Measurements from ENCODE around the gene SEC24C. TPM values are rescaled to one million over a fixed set of nuclear protein-coding genes. Genes with fewer than 3 reads are reported as not detected.

Gene SEC24C
- total and polyA plus RNA-seq, 2 of the 13 experiments (the other 11 are each of a cell fraction or from before 2014, with no cell fraction given) = 63.1 to 66.4 TPM

DNA sequence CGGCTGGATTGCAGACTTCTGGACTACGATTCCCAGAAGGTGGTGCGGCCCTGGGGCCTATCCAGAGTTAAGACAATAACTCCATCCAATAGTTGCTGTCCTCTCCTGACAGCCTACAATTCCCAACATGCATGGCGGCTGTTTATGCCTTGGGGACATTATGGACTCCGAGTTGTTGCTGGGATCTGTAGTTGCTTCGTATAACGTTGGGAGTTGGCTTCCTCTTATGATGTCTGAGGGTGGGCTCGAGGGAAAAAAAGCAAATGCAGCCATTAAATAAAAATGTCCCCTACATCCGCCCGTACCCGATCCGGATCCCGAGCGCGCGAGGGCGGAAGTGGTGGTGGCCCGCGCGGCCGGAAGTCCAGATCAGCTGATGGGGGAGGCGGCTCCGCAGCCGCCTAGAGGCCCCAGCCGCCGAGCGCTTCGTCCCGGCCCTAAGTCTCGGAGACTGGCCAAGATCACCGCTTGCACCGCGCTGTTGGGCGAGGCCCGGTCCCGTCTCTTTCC lies 41.1 kb downstream of the SEC24C start, which contains the start of gene ZSWIM8 (continued):
- TF ChIP-seq ELF1 (CRISPR knock-in tag; IDR thresholded peaks at IDR 0.05) = peak; percentile 84
- TF ChIP-seq TBL1XR1 (IDR thresholded peaks at IDR 0.05; ENCODE audit: borderline replicate concordance, low read length, partially characterized antibody) = peak; percentile 34
- no peak for TF ChIP-seq ZNF878 (CRISPR knock-in tag; IDR thresholded peaks at IDR 0.05)
- TF ChIP-seq, protein P1, sequence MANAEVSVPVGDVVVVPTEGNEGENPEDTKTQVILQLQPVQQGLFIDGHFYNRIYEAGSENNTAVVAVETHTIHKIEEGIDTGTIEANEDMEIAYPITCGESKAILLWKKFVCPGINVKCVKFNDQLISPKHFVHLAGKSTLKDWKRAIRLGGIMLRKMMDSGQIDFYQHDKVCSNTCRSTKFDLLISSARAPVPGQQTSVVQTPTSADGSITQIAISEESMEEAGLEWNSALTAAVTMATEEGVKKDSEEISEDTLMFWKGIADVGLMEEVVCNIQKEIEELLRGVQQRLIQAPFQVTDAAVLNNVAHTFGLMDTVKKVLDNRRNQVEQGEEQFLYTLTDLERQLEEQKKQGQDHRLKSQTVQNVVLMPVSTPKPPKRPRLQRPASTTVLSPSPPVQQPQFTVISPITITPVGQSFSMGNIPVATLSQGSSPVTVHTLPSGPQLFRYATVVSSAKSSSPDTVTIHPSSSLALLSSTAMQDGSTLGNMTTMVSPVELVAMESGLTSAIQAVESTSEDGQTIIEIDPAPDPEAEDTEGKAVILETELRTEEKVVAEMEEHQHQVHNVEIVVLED (CRISPR knock-in tag; IDR thresholded peaks at IDR 0.05; ENCODE audit: borderline replicate concordance) = peak; percentile 69; the same call in 1 of the 2 replicates
- peak; percentile 69 for TF ChIP-seq MAX (IDR thresholded peaks at IDR 0.05)
- peak; percentile 67; the same call in 1 of the 2 replicates for TF ChIP-seq SIN3B (IDR thresholded peaks at IDR 0.05; ENCODE audit: low read length)
- TF ChIP-seq ZNF484 (CRISPR knock-in tag; IDR thresholded peaks at IDR 0.05; ENCODE audit: borderline replicate concordance, low read depth) = no peak
- no peak for TF ChIP-seq ZNF34 (CRISPR knock-in tag; IDR thresholded peaks at IDR 0.05; ENCODE audit: borderline replicate concordance)
- TF ChIP-seq ZNF709 (CRISPR knock-in tag; IDR thresholded peaks at IDR 0.05) = no peak
- TF ChIP-seq FOXO1 (CRISPR knock-in tag; IDR thresholded peaks at IDR 0.05) = peak; percentile 62; the same call in 1 of the 2 replicates
- peak; percentile 11; the same call in 1 of the 2 replicates for TF ChIP-seq ARID5B (CRISPR knock-in tag; IDR thresholded peaks at IDR 0.05)
- TF ChIP-seq CHD2 (IDR thresholded peaks at IDR 0.05; ENCODE audit: low read depth, low read length) = 0 out of 2 replicates have a peak, but pooled peaks have one; percentile 34
- TF ChIP-seq, protein P2, sequence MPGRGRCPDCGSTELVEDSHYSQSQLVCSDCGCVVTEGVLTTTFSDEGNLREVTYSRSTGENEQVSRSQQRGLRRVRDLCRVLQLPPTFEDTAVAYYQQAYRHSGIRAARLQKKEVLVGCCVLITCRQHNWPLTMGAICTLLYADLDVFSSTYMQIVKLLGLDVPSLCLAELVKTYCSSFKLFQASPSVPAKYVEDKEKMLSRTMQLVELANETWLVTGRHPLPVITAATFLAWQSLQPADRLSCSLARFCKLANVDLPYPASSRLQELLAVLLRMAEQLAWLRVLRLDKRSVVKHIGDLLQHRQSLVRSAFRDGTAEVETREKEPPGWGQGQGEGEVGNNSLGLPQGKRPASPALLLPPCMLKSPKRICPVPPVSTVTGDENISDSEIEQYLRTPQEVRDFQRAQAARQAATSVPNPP (CRISPR knock-in tag; IDR thresholded peaks at IDR 0.05) = no peak
- no peak for TF ChIP-seq ZNF670 (CRISPR knock-in tag; IDR thresholded peaks at IDR 0.05; ENCODE audit: borderline replicate concordance)
- TF ChIP-seq, protein P3, sequence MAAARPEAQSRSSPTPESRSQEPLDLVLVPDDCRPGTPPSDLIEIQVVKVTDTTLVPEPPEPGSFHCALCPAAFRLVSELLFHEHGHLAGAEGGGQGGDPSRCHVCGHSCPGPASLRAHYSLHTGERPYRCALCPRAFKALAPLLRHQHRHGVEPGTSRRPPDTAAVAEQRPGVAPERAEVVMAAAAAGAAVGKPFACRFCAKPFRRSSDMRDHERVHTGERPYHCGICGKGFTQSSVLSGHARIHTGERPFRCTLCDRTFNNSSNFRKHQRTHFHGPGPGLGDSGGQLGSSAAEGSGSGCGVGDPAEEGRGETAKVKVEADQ (CRISPR knock-in tag; IDR thresholded peaks at IDR 0.05; ENCODE audit: borderline replicate concordance) = peak; percentile 44; the same call in 1 of the 2 replicates
- TF ChIP-seq GTF3A (CRISPR knock-in tag; conservative IDR thresholded peaks at IDR 0.05) = no peak
- no peak; the same call in 1 of the 2 replicates for TF ChIP-seq MIXL1 (CRISPR knock-in tag; IDR thresholded peaks at IDR 0.05)
- peak; percentile 16 for TF ChIP-seq XRCC5 (optimal IDR thresholded peaks at IDR 0.05; ENCODE audit: low read length)
- TF ChIP-seq FOSL2 (CRISPR knock-in tag; IDR thresholded peaks at IDR 0.05) = 0 out of 2 replicates have a peak, but pooled peaks have one; percentile 4
- TF ChIP-seq PTBP1 (IDR thresholded peaks at IDR 0.05; ENCODE audit: low read depth, low read length, poor library complexity, severe bottlenecking) = no peak
- TF ChIP-seq HDAC1 (CRISPR knock-in tag; IDR thresholded peaks at IDR 0.05) = peak; percentile 87

All from HepG2 (cell line).